Nephron (organoid): ENCODE results near the gene SMARCD1.
A peak's percentile ranks its signal among the peaks of the same experiment; 100 is the strongest.

Source experiments
- H3K27ac Mint-ChIP-seq, 3 experiments: 2 replicates each; pipeline ENCODE4 v1.8.0; 2020; ENCODE audit warnings: mixed read lengths in 3 of 3, mild to moderate bottlenecking in 2 of 3, moderate library complexity in 1 of 3
- H3K27me3 Mint-ChIP-seq: 2 replicates; pipeline ENCODE4 v1.8.0; 2021; ENCODE audit warnings: low read depth, mild to moderate bottlenecking, moderate library complexity, mixed read lengths
- H3K36me3 Mint-ChIP-seq: 2 replicates; pipeline ENCODE4 v1.8.0; 2020; ENCODE audit warnings: low read depth, mixed read lengths
- H3K4me1 Mint-ChIP-seq: 2 replicates; pipeline ENCODE4 v1.8.0; 2020; ENCODE audit warnings: mixed read lengths
- H3K4me3 Mint-ChIP-seq, 3 experiments: 2 replicates each; pipeline ENCODE4 v1.8.0; 2020; ENCODE audit warnings: mild to moderate bottlenecking in 3 of 3, mixed read lengths in 3 of 3, moderate library complexity in 2 of 3
- H3K9me3 Mint-ChIP-seq: 2 replicates; pipeline ENCODE4 v1.8.0; 2020; ENCODE audit warnings: mixed read lengths
- CTCF ChIP-seq, 3 experiments: fragments of 200-600 bp; sonication (generic); IDR thresholded peaks; one replicate each; pipeline ENCODE4 v1.5.0; 2021; ENCODE audit warnings: antibody characterized with exemption in 3 of 3; ENCODE audit not compliant: unreplicated experiment in 3 of 3

Gene SMARCD1

GRCh38 chr12:50052964-50053363 is 32.2 kb upstream of the SMARCD1 start:
- TF ChIP-seq CTCF (IDR thresholded peaks at IDR 0.05; ENCODE audit: unreplicated experiment in 3 of 3): no peak
- peaks cover 32% of the 10 kb centered on the region for H3K4me1 Mint-ChIP-seq
- peaks cover 56% of the 10 kb centered on the region for H3K27me3 Mint-ChIP-seq
- no peak overlapping the region for H3K4me3 Mint-ChIP-seq
- H3K9me3 Mint-ChIP-seq: no peaks in the 10 kb centered on the region
- no peaks in the 10 kb centered on the region for H3K36me3 Mint-ChIP-seq
- peak overlapping the region in 1 of 3 experiments; percentile 37 for H3K27ac Mint-ChIP-seq

GRCh38 chr12:50053583-50053982 is 31.6 kb upstream of the SMARCD1 start:
- no peak for TF ChIP-seq CTCF (IDR thresholded peaks at IDR 0.05; ENCODE audit: unreplicated experiment in 3 of 3)
- peaks cover 54% of the 10 kb centered on the region for H3K27me3 Mint-ChIP-seq
- H3K9me3 Mint-ChIP-seq: no peaks in the 10 kb centered on the region
- H3K36me3 Mint-ChIP-seq: no peaks in the 10 kb centered on the region
- H3K4me3 Mint-ChIP-seq: peak overlapping the region in 1 of 3 experiments; percentile 27
- H3K4me1 Mint-ChIP-seq: peaks cover 32% of the 10 kb centered on the region
- no peak overlapping the region for H3K27ac Mint-ChIP-seq

- Mint-ChIP-seq H3K36me3 (no peaks in the 10 kb centered on the region), H3K9me3 (no peaks in the 10 kb centered on the region), H3K27me3 (peaks cover 63% of the 10 kb centered on the region), H3K27ac (no peak overlapping the region), H3K4me1 (peaks cover 21% of the 10 kb centered on the region), H3K4me3 (peak overlapping the region; percentile 48 to 84 (median 59))
- TF ChIP-seq CTCF (IDR thresholded peaks at IDR 0.05; ENCODE audit: unreplicated experiment in 3 of 3): peak; percentile 93 to 98 (median 94)
These were observed 29.1 kb upstream of the SMARCD1 start for GRCh38 chr12:50055831-50056638.

- no peaks in the 10 kb centered on the region for H3K36me3 Mint-ChIP-seq
- no peak for TF ChIP-seq CTCF (IDR thresholded peaks at IDR 0.05; ENCODE audit: unreplicated experiment in 3 of 3)
- peak overlapping the region; percentile 84 to 93 (median 92) for H3K4me3 Mint-ChIP-seq
- peak overlapping the region in 2 of 3 experiments; percentile 4 to 64 for H3K27ac Mint-ChIP-seq
- H3K4me1 Mint-ChIP-seq: peaks cover 18% of the 10 kb centered on the region
- H3K9me3 Mint-ChIP-seq: no peaks in the 10 kb centered on the region
- peaks cover 61% of the 10 kb centered on the region for H3K27me3 Mint-ChIP-seq
These were observed 28.5 kb upstream of the SMARCD1 start for GRCh38 chr12:50056639-50056976.

- no peaks in the 10 kb centered on the region for H3K36me3 Mint-ChIP-seq
- peaks cover 18% of the 10 kb centered on the region for H3K4me1 Mint-ChIP-seq
- H3K4me3 Mint-ChIP-seq: peak within 1 kb of the TSS; percentile 84 to 93 (median 92)
- peaks cover 62% of the 10 kb centered on the region for H3K27me3 Mint-ChIP-seq
- peak within 1 kb of the TSS; percentile 4 to 64 (median 12) for H3K27ac Mint-ChIP-seq
- H3K9me3 Mint-ChIP-seq: no peaks in the 10 kb centered on the region
- TF ChIP-seq CTCF (IDR thresholded peaks at IDR 0.05; ENCODE audit: unreplicated experiment in 3 of 3): peak; percentile 14 to 29 (median 25)
These were observed 27.9 kb upstream of the SMARCD1 start, which contains the start of gene ASIC1 for GRCh38 chr12:50057000-50057841. Gene ASIC1 (plus strand): TSS chr12:50057596. CDS start chr12:50058767, 1,171 bp downstream.
